NCI-H1436 treated with DMSO at 0.1 percent for 48 hours (cell line): ENCODE results near the gene MEX3A.
"Not testable (repeated sequence)": the region's sequence is repeated elsewhere in the genome, so short reads cannot be mapped to it uniquely, and the experiment has no call there.

Experiments
- DNase-seq: peaks from one replicate; lab custom pipeline; 2025; lab: John Stamatoyannopoulos, UW

Gene MEX3A

GRCh38 chr1:156078728-156079127, 3.5 kb downstream of the MEX3A start:
- no peak for DNase-seq

GRCh38 chr1:156077430-156077760, 4.9 kb downstream of the MEX3A start:
- DNase-seq = no peak

GRCh38 chr1:156076609-156077429, 5.4 kb downstream of the MEX3A start:
- no peak for DNase-seq

- DNase-seq = no peak
Measured at GRCh38 chr1:156075775-156076204, 6.5 kb downstream of the MEX3A start.

- no peak for DNase-seq
Measured at GRCh38 chr1:156075162-156075561, 7.1 kb downstream of the MEX3A start.

- DNase-seq = no peak
Measured at GRCh38 chr1:156074661-156075060, 7.6 kb downstream of the MEX3A start.

GRCh38 chr1:156073740-156074139, 8.5 kb downstream of the MEX3A start:
- no peak for DNase-seq

- DNase-seq = no peak
Measured at GRCh38 chr1:156073110-156073687, 9.1 kb downstream of the MEX3A start.

- no peak for DNase-seq
Measured at GRCh38 chr1:156072251-156072650, 10.0 kb downstream of the MEX3A start.

GRCh38 chr1:156071332-156071816, 10.9 kb downstream of the MEX3A start:
- not testable (repeated sequence) for DNase-seq

- DNase-seq = no peak
Measured at GRCh38 chr1:156070548-156070947, 11.7 kb downstream of the MEX3A start.

GRCh38 chr1:156069490-156070455, 12.5 kb downstream of the MEX3A start:
- DNase-seq = no peak

- DNase-seq = no peak
Measured at GRCh38 chr1:156067262-156067661, 15.0 kb downstream of the MEX3A start.

GRCh38 chr1:156065871-156066270, 16.4 kb downstream of the MEX3A start:
- no peak for DNase-seq

- DNase-seq = no peak
Measured at GRCh38 chr1:156065212-156065611, 17.1 kb downstream of the MEX3A start.

- no peak for DNase-seq
Measured at GRCh38 chr1:156064615-156065014, 17.6 kb downstream of the MEX3A start.

- no peak for DNase-seq
Measured at GRCh38 chr1:156063997-156064285, 18.3 kb downstream of the MEX3A start.

- no peak for DNase-seq
Measured at GRCh38 chr1:156062189-156062588, 20.1 kb downstream of the MEX3A start.

- DNase-seq = no peak
Measured at GRCh38 chr1:156060937-156061636, 21.2 kb downstream of the MEX3A start, which contains the start of gene RAB25. RAB25 (plus strand) TSS chr1:156061160; CDS start chr1:156061401, 241 bp downstream.

- DNase-seq = no peak
Measured at GRCh38 chr1:156056326-156056849, 25.9 kb downstream of the MEX3A start.

GRCh38 chr1:156055281-156056048, 26.8 kb downstream of the MEX3A start:
- DNase-seq = no peak
